OCI-LY7 (cell line): ENCODE results near the gene OR4E1. TPM values are rescaled to one million over a fixed set of nuclear protein-coding genes. Genes with fewer than 3 reads are reported as not detected.

ENCODE experiments used
- BruUV-seq: library from RNA; stranded (reverse); fragments of 400-500 nt; replicated peaks from 2 replicates; lab custom pipeline; 2021; lab: Mats Ljungman, UMichigan
- CTCF ChIA-PET: fragments of 300-600 bp; sonication (Branson Sonifier 250); formaldehyde crosslinking; loops from one replicate; lab custom pipeline; 2022; ENCODE audit warnings: antibody characterized with exemption; ENCODE audit not compliant: unreplicated experiment; lab: Charles Lee
- POLR2A ChIA-PET: fragments of 300-600 bp; sonication (Branson Sonifier 250); formaldehyde crosslinking; loops from one replicate; lab custom pipeline; 2022; ENCODE audit warnings: antibody characterized with exemption; lab: Charles Lee
- DNase-seq: peaks from one replicate; pipeline ENCODE4 v3.0.0-alpha.2; 2015; ENCODE audit warnings: low spot score
- H2AFZ ChIP-seq: fragments of 200-600 bp; sonication (generic), shearing (Covaris generic); 2 replicates; pipeline ENCODE4 v1.6.1; 2014; ENCODE audit warnings: mild to moderate bottlenecking, antibody characterized with exemption, low read length, moderate library complexity
- H3K27ac ChIP-seq: fragments of 200-600 bp; sonication (generic); 2 replicates; pipeline ENCODE4 v1.5.1; 2014; ENCODE audit warnings: mixed run types, low read depth, mild to moderate bottlenecking, moderate library complexity, low read length, inconsistent platforms; ENCODE audit not compliant: poor library complexity, severe bottlenecking
- H3K36me3 ChIP-seq: fragments of 200-600 bp; sonication (generic); 2 replicates; pipeline ENCODE4 v1.6.1; 2014; ENCODE audit warnings: mild to moderate bottlenecking, antibody characterized with exemption, low read length, moderate library complexity, mixed read lengths; ENCODE audit not compliant: insufficient read depth
- H3K4me1 ChIP-seq: fragments of 200-600 bp; sonication (generic); 2 replicates; pipeline ENCODE4 v1.5.1; 2014; ENCODE audit warnings: mild to moderate bottlenecking, low read length; ENCODE audit not compliant: insufficient read depth, poor library complexity, severe bottlenecking
- H3K4me2 ChIP-seq: fragments of 200-600 bp; sonication (generic); 2 replicates; pipeline ENCODE4 v1.6.1; 2014; ENCODE audit warnings: mild to moderate bottlenecking, low read length
- H3K4me3 ChIP-seq: fragments of 200-600 bp; sonication (generic); 2 replicates; pipeline ENCODE4 v1.5.1; 2014; ENCODE audit warnings: mild to moderate bottlenecking, low read depth, low read length; ENCODE audit not compliant: poor library complexity, severe bottlenecking
- H3K79me2 ChIP-seq: fragments of 200-600 bp; sonication (generic); 2 replicates; pipeline ENCODE4 v1.6.1; 2016; ENCODE audit warnings: low read depth, mild to moderate bottlenecking, low read length, moderate library complexity, mixed read lengths; ENCODE audit not compliant: insufficient read depth
- H3K9me2 ChIP-seq: fragments of 200-600 bp; sonication (generic); 2 replicates; pipeline ENCODE4 v1.6.1; 2016; ENCODE audit warnings: mild to moderate bottlenecking, low read length, mixed read lengths; ENCODE audit not compliant: insufficient read depth
- H3K9me3 ChIP-seq: fragments of 200-600 bp; sonication (generic); 2 replicates; pipeline ENCODE4 v1.6.1; 2014; ENCODE audit warnings: mild to moderate bottlenecking, mixed run types, low read length, mixed read lengths
- H4K20me1 ChIP-seq: fragments of 200-600 bp; sonication (generic); 2 replicates; pipeline ENCODE4 v1.6.1; 2014; ENCODE audit warnings: mild to moderate bottlenecking, antibody characterized with exemption, low read length, moderate library complexity, mixed read lengths; ENCODE audit not compliant: insufficient read depth
- CTCF ChIP-seq: fragments of 200-600 bp; sonication (generic); conservative IDR thresholded peaks from 2 replicates; pipeline ENCODE4 v1.5.1; 2014; ENCODE audit warnings: mild to moderate bottlenecking, antibody characterized with exemption, low read length, moderate library complexity, mixed read lengths
- EZH2phosphoT487 ChIP-seq: fragments of 200-600 bp; sonication (generic); IDR thresholded peaks from 2 replicates; pipeline ENCODE4 v1.6.1; 2018; ENCODE audit warnings: low read depth, borderline replicate concordance, mild to moderate bottlenecking, mixed run types, antibody characterized with exemption, low read length, moderate library complexity, mixed read lengths
- intact Hi-C: fragments of 100-400 bp; cut with micrococcal nuclease; formaldehyde crosslinking; loops from one replicate; pipeline ENCODE4 v1.10.0; 2022; ENCODE audit not compliant: unreplicated experiment
- small RNA-seq: library from RNA; depleted of rRNA; stranded (forward); fragments of <200 nt; gene quantifications from one replicate; pipeline ENCODE3, GENCODE V24; 2014
- total RNA-seq, 2 experiments: library from RNA; depleted of rRNA in 1 of 2; stranded (reverse); fragments of >200 nt in 1 of 2; shearing (Covaris generic) in 1 of 2; gene quantifications; 2 replicates each; pipeline ENCODE4 v1.2.3, GENCODE V29; 2014 to 2022

The OR4E1 gene
- total RNA-seq, 2 experiments from 2014 or later = not detected

- no peak for TF ChIP-seq EZH2phosphoT487
- TF ChIP-seq CTCF = no peak
- no peak overlapping the region for H2AFZ ChIP-seq
- H3K4me2 ChIP-seq = no peak overlapping the region
- no peak overlapping the region for H3K4me3 ChIP-seq
- POLR2A ChIA-PET = interaction anchor here (0.7 to 0.8 kb wide), 2 partner anchors 14 to 18 kb away, joined by 4 to 5 read pairs; no protein-coding TSS in a partner anchor
- no peaks in the 10 kb centered on the region for H3K9me2 ChIP-seq
- H3K79me2 ChIP-seq = no peaks in the 10 kb centered on the region
- no peaks in the 10 kb centered on the region for H4K20me1 ChIP-seq
- BruUV-seq = no TSS peak
- H3K27ac ChIP-seq = no peak overlapping the region
- no peak for DNase-seq
- H3K36me3 ChIP-seq = no peaks in the 10 kb centered on the region
- H3K9me3 ChIP-seq = no peaks in the 10 kb centered on the region
- CTCF ChIA-PET = no interaction called here
- intact Hi-C loops = no loop called here
- H3K4me1 ChIP-seq = no peaks in the 10 kb centered on the region
These were observed 47.0 kb downstream of the OR4E1 start for GRCh38 chr14:21626491-21627230.

Small RNA genes lying within 50 kb of the gene (small RNA-seq; reads per million reads assigned to genes)
- not detected for gene AC243972.3

Other genes with a start within 250 kb of the OR4E1 start
- 64.1 and 69.2 TPM in 2 replicates for gene CHD8, start 217.7 kb downstream of the OR4E1 start, total RNA-seq (2014; rRNA removed; shearing (Covaris generic))
- 115 and 124 TPM in 2 replicates for gene CHD8, start 217.7 kb downstream of the OR4E1 start, total RNA-seq (2022)
- 14.4 and 14.5 TPM in 2 replicates for gene RAB2B, start 196.9 kb downstream of the OR4E1 start, total RNA-seq (2014; rRNA removed; shearing (Covaris generic))
- gene RAB2B, start 196.9 kb downstream of the OR4E1 start, total RNA-seq (2022) = 18.7 and 24.2 TPM in 2 replicates
- 17.6 and 26.1 TPM in 2 replicates for gene TOX4, start 196.6 kb downstream of the OR4E1 start, total RNA-seq (2014; rRNA removed; shearing (Covaris generic))
- gene TOX4, start 196.6 kb downstream of the OR4E1 start, total RNA-seq (2022) = 56.2 and 65.4 TPM in 2 replicates
- gene METTL3, start 162.5 kb downstream of the OR4E1 start, total RNA-seq (2014; rRNA removed; shearing (Covaris generic)) = 118 and 145 TPM in 2 replicates
- 101 and 105 TPM in 2 replicates for gene METTL3, start 162.5 kb downstream of the OR4E1 start, total RNA-seq (2022)
- 7.9 and 8.2 TPM in 2 replicates for gene SALL2, start 147.5 kb downstream of the OR4E1 start, total RNA-seq (2014; rRNA removed; shearing (Covaris generic))
- 12.9 and 15.9 TPM in 2 replicates for gene SALL2, start 147.5 kb downstream of the OR4E1 start, total RNA-seq (2022)
- not detected in 2 replicates for gene OR10G3, start 93.7 kb downstream of the OR4E1 start, total RNA-seq (2014; rRNA removed; shearing (Covaris generic))
- not detected in 2 replicates for gene OR10G3, start 93.7 kb downstream of the OR4E1 start, total RNA-seq (2022)
- not detected in 2 replicates for gene OR10G2, start 38.9 kb downstream of the OR4E1 start, total RNA-seq (2014; rRNA removed; shearing (Covaris generic))
- gene OR10G2, start 38.9 kb downstream of the OR4E1 start, total RNA-seq (2022) = not detected in 2 replicates
- not detected in 2 replicates for gene OR4E2, start 20.0 kb downstream of the OR4E1 start, total RNA-seq (2014; rRNA removed; shearing (Covaris generic))
- not detected in 2 replicates for gene OR4E2, start 20.0 kb downstream of the OR4E1 start, total RNA-seq (2022)